NCI-H446 (cell line): ENCODE data around the gene TMEM121B.

Source experiments
- DNase-seq, 2 experiments: peaks; one replicate each; lab custom pipeline; 2025; lab: John Stamatoyannopoulos, UW

The TMEM121B gene

GRCh38 chr22:17138513-17138912, 17.4 kb upstream of the TMEM121B start:
- no peak for DNase-seq

GRCh38 chr22:17137861-17138425, 16.8 kb upstream of the TMEM121B start:
- no peak for DNase-seq

DNA sequence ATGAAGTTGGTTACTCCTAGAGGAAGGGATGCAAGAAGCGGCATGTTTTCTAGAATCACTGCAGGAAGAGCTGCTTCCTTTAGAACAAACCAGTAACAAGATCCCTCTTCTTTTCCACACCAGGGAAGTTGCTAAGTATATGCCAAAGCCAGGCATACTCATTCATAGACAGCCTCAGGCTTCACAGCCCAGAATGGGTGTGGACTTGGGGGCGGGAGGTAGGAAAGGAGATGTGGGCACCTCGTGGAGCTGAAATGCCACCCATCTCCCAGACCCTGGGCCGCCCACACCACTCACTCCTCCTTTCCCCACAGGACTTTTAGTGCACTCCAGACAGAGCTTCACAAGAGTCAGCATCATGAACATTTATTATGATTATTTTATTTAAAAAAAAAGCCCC, 16.0 kb upstream of the TMEM121B start:
- no peak for DNase-seq

DNA sequence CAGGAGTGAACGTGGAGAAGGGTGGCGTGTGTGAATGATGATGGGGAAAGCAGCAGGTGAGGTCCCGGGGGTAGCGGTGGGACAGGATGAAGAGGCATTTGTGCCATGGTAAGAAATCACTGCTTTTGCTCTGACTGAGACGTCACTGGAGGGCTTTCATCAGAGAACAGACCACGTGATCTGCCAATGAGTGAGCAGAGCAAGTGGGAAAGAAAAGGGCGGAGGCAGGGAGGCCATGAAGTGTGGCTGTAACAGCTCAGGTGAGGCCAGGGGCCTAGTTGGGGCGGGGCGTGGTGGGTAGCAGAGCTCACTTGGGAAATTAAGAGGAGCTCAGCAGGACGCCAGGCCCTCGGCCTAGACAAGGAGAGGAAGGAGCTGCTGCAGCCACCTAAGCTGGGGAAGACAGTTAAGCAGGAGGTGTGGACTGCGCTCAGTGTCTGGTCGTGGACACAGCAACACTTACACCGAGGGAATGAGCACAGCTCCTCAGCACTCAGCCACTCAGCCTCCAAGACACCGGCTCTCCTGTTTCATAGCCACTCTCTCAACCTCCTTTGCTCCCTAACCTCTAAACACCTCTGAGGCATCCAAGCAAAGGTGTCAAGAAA, 14.1 kb upstream of the TMEM121B start:
- no peak for DNase-seq

DNA sequence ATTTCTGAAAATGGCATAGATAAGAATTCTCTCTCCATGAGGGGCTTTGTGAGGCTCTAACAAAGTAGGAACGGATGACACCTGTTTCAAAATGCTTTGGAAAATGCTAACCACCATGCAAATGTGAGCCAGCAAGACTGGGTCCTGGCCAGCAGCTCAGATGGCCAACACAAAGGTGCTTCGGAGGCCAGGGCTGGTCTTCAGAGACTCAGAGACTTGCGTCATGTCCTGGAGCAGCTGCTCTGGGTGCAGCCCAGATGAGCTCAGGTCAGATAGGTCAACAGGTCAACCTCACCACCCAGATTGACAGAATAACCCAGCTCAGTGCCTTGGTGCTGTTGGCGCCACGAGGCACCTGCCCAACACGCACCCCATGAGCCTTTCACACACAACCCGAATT, 12.0 kb upstream of the TMEM121B start:
- no peak for DNase-seq

DNA sequence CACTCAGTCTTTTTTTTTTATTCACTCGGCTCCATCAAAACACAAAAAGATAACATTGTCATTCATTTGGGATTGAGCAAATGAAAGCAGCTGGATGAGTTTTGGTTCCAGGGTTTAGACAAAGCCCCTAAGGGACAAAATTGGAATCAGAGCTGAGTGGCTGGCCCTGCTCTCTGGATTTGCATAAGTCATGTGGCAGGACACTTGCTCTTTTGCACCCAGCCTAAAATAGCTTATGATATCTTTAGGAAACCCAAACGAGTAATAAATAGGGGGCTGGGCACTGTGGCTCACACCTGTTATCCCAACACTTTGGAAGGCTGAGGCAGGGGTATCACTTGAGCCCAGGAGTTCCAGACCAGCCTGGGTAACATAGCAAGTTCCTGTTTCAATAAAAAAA, 11.0 kb upstream of the TMEM121B start:
- DNase-seq, result no peak

DNA sequence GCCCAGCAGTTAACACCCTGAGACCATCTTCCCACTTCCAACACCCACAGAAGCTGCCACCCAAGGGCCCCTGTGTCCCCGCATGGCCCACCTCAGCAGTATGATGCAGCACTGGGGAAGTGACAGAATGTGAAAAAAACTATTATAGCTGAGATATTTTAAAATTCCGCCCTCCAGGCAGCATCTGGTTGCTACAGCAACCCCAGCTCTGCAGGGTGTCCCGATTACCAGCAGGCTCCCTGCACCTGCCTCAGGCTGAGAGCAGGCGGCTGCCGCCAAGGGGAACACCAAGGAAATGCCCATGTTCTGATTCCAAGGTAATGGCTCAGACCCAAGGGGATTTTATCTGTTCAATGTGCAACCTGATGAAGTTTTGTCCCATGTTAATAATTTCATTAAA, 10.5 kb upstream of the TMEM121B start:
- no peak for DNase-seq

DNA sequence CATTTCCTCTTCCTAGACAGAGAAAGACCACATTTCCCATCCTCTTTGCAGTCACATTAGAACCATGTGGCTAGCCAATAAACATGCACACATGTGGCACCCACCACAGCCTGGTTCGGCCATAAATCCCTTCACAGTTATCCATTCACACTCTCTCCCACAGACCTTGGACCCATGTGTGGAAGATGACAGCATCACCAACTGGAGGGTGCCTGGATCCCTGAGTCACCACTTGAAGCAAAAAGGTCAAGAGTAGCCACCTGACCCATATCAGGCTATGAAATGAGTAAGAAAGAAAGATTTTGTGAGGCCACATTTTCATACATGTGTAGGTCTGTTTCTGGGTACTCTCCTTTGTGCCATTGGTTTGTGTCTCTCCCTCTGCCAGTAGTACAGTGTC, 9.0 kb upstream of the TMEM121B start:
- DNase-seq, result no peak

GRCh38 chr22:17120711-17121232, 388 bp downstream of the TMEM121B start:
- DNase-seq, result no peak

- DNase-seq, result no peak
Observed at GRCh38 chr22:17120281-17120680, 879 bp downstream of the TMEM121B start.

DNA sequence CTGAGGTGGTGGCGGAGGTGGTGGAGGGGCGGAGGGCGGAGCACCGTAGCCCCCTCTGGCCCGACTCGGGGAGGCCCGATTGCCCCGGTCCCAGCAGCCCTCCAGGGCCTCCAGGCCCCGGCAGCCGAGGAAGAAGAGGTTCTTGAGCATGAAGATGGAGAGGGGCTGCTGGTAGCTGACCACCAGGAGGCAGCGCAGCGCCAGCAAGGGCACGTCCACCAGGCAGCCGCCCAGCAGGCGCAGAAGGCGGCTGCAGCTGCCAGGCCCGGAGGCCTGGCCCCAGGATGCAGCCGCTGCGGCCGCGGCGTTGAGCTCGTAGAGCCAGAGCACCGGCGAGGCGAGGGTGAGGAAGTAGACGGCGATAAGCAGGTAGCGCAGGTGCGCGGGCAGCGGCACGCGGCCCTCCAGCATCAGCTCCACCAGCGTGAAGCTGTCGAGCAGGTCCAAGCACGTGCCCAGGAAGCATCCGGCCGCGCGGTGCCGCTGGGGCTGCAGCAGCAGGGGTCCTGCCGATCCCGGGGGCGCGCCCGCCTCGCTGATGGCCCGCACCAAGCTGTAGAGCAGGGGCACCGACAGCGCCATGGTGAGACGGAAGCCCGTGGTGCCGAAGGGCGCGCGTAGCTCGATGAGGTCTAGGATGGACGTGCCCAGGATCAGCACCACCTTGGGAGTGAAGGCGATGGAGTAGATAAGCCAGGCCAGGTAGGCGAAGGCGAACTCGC, 1.5 kb downstream of the TMEM121B start:
- no peak for DNase-seq

DNA sequence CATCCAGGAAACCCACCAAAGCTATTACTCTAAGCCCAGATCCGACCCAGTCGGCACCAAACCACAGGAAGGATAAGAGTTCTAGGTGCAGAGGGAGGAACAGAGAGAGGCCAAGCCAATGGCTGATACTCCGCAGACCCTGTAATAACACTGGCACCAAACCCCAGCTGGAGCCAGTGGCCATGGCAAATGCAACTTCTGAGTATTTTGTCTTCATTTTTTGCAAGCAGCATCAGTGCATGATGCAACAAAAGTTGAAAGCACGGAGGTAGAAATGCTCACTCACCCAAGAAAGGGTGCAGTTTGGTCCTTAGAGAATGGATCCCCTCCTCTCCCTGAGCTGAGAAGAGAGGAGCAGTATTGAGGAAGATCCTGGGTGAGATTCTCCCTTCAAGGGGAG, 2.8 kb downstream of the TMEM121B start:
- DNase-seq, result no peak

GRCh38 chr22:17117890-17118289, 3.3 kb downstream of the TMEM121B start:
- DNase-seq, result no peak

- DNase-seq, result no peak
Observed at GRCh38 chr22:17117400-17117799, 3.8 kb downstream of the TMEM121B start.

GRCh38 chr22:17116572-17117330, 4.4 kb downstream of the TMEM121B start:
- peak in 1 of 2 experiments; percentile 23 for DNase-seq

- DNase-seq, result no peak
Observed at GRCh38 chr22:17115945-17116565, 5.1 kb downstream of the TMEM121B start.

- DNase-seq, result no peak
Observed at GRCh38 chr22:17115236-17115635, 5.9 kb downstream of the TMEM121B start.

- no peak for DNase-seq
Observed at GRCh38 chr22:17114898-17115235, 6.3 kb downstream of the TMEM121B start.

- DNase-seq, result no peak
Observed at GRCh38 chr22:17114173-17114897, 6.8 kb downstream of the TMEM121B start.

DNA sequence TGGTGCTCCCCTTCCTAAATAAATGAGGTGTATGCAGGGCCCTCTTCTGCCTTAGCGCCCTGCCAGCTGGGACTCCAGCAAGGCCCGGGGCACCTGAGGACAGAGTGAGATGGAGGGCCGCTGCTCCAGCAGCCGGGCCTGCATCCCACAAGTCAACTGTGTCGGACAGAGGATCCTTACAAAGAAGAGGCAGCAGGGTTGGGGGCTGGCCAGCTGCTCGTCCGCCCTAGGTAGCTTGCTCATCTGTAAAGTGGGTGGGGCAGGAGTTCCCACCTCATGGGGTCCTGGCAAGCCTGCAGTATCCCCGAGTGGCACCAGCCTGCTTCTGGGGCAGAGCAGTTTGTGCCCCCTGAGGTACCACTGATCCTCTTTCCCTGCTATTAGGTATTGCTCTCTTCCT, 7.6 kb downstream of the TMEM121B start:
- no peak for DNase-seq

DNA sequence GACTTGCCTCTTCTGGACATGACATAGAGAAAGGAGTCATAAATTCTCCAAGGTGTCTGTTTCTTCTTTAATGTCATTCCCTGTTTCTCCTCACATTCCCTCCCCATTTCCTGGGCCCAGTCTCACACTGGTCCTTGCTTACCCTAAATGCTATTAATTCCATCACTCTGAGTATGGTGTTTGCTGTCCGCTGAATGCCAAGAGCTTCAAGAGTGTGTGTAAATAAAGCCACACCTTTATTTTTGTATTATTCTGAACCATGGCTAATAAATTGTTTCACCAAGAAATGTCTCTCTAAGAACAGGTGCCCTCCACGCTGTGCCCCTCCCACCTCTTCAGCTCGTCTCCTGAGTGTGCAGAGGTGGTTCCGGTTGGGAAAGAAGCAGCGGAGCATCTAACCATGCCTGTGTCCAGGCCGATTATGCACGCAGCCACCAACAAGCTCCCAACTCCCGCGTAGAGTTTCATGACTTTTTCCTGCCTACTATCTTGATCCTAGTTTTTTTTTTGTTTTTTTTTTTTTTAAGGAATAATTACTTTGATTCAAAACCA, 8.6 kb downstream of the TMEM121B start:
- no peak for DNase-seq
